Activated CD4-positive, alpha-beta T cell treated with anti-CD3 and anti-CD28 coated beads for 24 hours (primary cell): ENCODE results near the gene TAAR8.
"Not testable (repeated sequence)": the region's sequence is repeated elsewhere in the genome, so short reads cannot be mapped to it uniquely, and the experiment has no call there.

Source experiments
- DNase-seq, 2 donors: peaks; one replicate each; pipeline ENCODE4 v3.0.0-alpha.2; 2020; ENCODE audit warnings: low read depth in 2 of 2

Gene TAAR8, protein sequence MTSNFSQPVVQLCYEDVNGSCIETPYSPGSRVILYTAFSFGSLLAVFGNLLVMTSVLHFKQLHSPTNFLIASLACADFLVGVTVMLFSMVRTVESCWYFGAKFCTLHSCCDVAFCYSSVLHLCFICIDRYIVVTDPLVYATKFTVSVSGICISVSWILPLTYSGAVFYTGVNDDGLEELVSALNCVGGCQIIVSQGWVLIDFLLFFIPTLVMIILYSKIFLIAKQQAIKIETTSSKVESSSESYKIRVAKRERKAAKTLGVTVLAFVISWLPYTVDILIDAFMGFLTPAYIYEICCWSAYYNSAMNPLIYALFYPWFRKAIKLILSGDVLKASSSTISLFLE

DNA sequence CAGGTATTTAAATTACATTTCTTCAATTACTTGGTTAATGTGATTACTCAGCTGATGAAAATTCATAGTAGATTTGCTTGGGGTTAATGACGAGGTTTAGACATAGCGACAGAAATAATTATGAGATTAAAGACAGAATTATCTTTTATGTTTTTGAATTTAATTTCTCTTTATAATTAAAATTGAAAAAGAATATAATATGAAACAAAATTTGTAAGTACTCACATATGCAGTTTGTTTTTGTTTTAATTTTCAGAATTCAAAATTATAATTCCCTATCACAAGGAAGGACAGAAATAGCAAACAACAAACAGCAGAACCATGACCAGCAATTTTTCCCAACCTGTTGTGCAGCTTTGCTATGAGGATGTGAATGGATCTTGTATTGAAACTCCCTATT, at the start of gene TAAR8:
Gene TAAR8, plus strand, starts transcription at position 301 of the 400 bp plus-strand sequence. Its CDS starts 21 bp downstream, at position 322.
- DNase-seq: no peak

DNA sequence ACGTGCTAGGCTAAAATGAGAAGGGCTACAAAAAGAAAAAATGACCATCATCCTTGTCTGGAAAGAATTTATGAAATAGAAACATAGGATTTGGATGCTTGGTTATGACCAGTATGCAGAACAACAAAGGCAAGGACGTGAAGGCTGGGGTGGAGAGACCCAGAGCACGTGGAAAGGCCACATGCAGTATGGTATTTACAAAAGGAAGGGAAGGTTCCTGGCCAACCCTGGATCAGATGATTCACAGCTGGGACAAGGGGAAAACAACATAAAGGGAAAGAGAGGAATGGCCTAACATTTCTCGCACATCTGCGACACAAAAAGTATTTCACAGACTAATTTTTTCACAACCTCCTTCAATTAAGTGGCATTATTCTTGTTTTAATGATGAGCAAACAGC, 47.7 kb upstream of the TAAR8 start:
- no peak for DNase-seq

DNA sequence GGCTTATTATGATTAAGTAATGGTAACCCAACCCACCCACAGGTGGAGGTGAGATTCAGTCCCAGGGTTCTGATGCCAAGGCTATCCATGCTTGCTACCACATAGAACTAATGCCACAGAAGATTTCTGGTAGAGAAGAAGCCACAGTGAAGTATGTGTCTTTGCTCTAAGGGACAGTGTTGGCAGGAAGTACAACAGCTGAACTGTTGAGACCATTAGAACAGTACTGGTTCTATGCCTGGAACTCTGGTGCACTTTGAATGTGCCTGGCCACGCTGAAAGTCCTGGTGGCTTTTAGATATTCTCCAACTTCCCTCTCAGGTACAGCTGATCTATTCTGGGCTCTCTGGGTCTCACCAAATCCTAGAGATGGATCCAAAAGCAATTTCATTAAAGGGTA, 47.3 kb upstream of the TAAR8 start:
- DNase-seq: no peak

DNA sequence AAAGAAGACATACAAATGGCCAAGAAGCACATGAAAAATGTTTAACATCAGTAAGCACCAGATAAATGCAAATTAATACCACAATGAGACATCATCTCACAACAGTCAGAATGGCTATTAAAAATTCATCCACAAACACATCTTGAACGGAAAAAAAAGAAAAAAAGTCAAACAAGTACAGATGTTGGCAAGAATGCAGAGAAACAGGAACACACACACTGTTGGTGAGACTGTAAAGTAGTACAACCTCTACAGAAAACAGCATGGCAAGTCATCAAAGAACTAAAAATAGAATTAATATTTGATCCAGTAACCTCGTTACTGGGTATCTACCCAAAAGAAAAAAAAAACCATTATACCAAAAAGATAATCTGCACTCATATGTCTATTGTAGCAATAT, 46.0 kb upstream of the TAAR8 start:
- DNase-seq: no peak

DNA sequence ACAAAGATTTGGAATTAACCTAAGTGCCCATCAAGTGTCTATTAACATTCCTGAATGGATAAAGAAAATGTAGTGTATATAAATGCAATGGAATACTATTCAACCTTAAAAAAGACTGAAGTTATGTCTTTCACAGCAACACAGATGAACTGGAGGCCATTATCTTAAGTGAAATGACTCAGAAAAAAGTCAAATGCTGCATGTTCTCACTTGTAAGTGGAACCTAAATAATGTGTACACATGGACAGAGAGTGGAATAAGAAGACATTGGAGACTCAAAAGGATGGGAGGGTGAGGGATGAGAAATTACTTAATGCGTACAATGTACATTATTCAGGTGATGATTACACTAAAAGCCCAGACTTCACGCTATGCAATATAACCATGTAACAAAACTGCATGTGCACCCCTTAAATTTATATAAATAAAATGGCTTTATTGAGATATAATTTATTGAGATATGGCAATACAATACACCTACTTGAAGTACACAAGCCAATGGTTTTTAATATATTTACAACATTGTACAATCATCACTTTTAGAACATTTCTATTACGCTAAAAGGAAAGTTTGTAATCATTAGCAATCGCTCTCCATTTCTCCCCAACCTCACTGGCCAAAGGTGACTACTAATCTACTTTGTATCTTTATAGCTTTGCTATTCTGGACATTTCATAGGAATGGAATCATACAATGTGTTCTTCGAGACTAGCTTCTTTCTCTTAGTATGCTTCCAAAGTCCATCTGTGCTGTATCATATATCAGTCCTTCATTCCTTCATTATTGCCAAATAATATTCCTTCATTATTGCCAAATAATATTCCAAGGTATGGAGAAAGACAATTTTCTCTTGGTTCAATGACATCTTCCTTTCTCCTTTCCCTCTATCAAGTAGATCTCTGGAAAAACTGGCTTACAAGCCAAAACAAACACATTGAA, 45.3 kb upstream of the TAAR8 start:
- DNase-seq: no peak

DNA sequence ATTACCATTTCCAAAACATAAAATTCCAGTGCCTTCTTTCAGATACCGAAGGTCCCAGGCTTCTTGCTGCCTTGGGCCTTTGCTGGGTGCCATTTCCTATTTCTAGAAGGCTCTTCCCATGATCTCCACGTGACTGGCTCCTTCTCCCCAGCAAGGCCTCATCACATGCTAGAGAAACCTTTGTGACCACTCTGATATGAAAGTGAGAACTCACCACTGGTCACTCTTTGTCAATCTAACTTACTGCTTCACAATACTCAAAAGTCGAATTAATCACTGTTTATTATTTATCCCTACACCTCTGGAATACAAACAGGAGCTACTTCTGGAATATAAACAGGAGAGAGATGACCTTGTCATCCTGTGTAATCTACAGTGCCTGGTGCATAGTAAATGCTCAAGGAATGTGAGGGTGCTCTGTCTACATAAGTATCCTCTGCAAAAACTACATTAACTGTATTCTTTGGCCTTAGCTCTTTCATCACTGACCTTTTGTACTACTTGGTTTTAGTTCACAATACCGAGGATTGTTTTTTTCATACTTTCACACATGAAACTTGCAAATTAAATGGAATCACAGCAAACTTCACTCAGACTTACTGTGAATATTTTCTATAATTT, 41.2 kb upstream of the TAAR8 start:
- no peak for DNase-seq

DNA sequence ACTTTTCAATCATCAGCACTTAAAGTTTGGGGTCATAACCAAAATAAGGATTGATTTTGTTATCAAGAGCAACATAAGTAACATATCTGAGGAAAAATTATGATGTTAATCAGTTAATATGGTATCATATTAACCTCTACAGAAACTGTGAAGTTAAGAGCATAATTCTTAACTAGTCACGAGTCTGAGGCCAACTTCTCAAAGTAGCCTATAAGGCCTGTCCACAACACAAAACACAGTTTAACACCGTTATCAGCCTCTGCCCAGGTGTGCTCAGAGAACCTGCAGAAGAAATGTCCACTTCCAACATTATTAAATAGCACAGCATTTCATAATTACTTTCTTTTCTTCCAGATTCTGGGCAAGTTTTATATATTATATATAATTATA, 40.6 kb upstream of the TAAR8 start:
- DNase-seq: no peak

DNA sequence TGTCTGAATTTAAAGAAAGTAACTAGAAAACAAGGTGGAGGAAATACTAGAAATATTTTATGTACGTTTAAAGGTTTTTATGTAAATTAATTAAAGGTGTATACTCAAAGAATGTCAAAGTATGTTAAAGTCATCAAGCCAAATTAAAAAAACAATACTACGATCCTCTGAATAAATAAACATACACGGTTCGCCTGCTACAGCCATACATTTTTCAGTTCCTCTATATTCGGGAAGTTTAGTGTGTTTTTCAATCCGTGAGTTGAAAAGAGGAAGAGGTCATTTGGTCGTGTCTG, 40.2 kb upstream of the TAAR8 start:
- DNase-seq: no peak

DNA sequence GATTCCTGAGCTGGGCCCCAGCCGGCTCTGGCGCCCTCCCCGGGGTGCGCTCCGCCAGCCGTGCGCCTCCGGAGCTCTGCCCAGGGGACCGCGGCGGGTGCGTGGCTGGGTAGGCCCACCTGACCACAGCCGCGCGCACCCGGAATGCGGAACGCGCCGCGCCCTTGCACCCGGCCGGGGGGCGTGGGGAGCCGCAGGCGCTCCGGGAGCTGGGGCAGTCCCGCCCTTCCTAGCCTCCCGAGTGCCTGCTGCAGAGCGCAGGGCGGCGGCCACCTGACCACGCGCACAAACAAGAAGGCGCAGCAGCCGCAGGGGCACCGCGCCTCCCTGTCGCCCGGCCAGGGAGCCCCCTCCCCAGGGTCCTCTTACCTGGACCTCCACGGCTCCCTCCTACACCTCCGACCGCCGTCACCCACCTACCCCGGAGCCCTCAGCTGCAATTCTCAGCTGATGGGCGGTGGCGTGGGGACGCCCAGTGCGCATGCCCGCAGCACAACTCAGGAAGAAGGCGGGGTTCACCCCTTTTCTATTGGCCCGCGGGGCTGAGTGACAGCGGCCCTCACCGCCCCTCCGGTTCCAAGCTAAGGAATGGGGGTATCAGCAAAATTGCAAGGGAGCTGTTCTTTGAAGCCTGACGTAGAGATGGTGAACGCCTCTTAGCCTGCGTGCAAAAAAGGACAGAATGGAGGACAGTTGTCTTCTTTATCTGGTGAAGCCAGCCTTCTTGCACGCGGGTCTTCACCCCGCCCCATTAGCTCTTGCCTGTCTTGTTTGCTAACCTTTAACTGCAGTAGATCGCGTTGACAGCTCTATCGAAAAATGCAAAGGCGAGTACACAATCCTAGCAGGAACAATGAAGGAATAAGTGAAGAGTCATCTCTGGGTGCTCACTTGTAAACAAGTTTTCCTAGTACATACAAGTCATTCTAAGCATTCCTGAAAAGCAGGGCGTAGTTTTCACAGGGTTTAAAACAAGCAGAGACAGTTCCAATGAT, 39.5 kb upstream of the TAAR8 start, which contains the start of gene STX7:
Gene STX7, minus strand, starts transcription at position 479 of the 995 bp plus-strand sequence. CDS start 9,586 bp downstream, outside the sequence.
- DNase-seq: peak; percentile 78 to 81

DNA sequence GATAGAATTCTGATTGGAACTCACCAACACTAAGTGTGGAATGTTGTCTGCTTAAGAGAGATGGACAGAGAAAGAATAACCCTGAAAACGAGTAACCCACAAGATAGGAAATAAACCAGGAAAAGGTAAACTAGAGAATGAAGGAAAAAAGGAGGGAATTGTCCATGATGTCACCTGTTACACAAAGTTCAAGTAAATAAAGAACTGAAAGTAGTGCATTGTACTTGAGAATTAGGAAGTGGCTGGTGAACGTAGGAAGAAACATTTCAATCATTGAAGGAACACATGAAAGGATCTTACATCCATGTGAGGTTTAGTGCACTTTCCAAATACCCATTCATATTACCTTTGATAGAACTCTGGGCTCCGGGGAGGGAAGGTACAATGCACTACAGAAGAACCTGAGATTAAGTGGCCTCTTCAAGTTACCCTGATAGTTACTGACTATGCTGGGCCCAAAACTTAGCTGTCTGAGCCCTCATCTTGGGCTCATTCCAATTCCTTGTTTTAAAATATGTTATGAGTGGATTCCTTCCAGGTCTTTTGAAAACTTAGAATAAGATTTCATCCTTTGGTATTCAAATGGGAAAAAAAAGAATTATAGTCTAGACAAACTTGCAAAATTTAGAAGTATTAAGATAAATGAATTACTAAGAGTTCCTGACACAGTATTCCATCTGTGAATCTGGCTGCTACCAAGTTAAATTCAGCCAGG, 38.5 kb upstream of the TAAR8 start:
- no peak for DNase-seq

DNA sequence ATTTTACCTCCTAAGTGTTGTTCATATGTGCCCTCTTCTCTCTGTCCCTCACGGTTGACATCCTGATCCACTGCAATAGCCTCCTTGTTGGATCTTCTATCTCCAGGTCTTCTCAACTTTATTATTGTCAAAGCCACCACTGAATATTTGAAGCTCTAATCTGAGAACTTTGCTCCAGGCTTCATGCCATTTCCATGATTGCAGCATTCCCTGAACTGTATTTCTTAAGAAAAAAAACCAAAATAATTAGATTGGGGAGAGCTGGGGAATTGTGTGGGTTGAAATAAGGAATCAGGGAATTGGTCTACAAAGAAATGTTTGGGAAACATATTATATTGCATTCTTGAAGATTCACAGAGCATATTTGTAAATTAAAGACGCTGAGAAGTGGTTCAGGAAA, 37.1 kb upstream of the TAAR8 start:
- DNase-seq: no peak

DNA sequence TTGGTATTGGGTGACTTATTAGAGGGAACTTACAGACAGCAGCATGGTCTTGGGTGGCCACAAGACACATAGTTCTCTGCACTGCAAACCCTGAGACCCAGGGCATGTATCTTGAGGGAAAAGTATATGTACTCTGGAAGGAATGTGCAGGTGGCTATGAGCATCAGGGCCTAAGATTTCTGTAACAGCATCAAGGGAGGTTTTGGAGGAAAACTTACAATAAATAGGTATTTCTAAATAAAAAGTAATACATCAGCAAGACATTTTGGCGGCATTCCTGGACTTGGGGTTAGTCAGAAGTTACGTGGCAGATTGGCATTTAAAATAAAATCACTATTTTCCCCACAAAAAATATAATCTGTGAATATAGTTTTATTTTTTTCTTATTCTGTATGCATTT, 31.5 kb upstream of the TAAR8 start:
- DNase-seq: no peak

DNA sequence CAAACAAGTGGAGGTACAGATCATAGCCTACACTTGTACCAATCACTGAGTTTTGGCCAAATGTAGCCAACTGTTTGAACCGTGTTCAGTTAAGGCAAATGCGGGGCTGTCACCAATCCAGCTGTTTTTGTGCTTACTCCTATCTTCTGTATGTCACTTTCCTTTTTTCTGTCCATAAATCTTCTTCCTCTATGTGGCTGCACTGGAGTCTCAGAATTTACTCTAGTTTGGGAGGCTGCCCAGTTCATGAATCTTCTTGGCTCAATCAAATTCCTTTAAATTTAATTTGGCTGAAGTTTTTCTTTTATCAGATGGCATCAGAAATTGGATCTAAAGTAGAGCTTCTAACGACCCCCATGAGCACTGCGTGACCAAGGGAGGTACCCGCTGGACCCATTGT, 27.8 kb upstream of the TAAR8 start:
- DNase-seq: no peak

DNA sequence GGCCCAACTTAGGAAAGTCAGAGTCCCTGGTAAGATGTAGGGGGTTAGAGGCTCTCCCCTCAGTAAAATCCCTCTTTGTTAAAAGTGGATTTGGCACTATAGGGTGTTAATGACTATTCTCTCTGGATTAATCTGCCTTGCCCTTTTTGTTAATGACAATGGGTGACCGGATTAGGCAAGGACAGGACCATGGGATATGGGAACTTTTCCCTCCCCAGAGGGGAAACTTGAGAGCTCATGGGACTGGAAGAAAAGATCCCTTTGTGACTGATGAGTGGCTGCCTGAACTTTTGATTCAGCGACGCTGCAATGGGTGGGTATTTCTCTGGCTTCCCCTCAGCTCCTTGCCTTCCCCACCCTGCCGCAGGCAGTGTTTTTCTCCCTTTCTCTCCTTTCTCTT, 26.6 kb upstream of the TAAR8 start:
- DNase-seq: no peak

DNA sequence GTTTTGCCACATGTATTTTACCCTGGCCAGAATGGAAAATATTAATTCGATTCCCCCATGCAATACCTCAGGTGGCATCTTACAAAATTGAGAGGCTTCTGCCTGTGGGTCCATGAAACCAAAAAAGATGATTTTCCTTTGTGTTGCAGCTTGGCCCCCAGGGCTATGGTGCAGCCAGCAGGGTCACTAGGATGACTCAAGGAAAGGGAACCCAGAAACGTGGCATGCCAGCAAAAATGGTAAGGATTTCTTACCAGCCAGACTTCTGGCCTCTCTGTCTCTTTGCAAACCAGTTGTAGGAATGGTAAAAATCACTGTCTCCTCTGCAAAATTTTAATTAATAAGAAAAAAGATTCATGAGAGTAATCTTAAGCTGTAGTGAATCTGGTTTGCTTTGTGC, 26.0 kb upstream of the TAAR8 start:
- DNase-seq: no peak

DNA sequence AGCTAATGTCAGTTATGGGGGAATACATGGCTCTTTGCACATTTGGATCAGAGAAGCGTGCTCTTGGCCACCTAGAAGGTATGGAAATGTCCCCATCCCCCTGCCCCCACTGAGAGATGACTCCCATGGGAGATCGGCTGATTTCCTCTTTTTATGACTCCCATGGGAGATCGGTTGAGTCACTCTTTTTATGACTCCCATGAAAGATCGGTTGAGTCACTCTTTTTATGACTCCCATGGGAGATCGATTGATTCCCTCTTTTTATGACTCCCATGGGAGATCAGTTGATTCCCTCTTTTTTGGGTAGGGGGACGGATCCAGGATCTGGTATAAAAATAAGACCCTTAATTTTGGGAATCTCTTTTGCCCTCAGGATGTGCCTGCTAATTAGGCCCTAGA, 24.7 kb upstream of the TAAR8 start:
- DNase-seq: no peak

DNA sequence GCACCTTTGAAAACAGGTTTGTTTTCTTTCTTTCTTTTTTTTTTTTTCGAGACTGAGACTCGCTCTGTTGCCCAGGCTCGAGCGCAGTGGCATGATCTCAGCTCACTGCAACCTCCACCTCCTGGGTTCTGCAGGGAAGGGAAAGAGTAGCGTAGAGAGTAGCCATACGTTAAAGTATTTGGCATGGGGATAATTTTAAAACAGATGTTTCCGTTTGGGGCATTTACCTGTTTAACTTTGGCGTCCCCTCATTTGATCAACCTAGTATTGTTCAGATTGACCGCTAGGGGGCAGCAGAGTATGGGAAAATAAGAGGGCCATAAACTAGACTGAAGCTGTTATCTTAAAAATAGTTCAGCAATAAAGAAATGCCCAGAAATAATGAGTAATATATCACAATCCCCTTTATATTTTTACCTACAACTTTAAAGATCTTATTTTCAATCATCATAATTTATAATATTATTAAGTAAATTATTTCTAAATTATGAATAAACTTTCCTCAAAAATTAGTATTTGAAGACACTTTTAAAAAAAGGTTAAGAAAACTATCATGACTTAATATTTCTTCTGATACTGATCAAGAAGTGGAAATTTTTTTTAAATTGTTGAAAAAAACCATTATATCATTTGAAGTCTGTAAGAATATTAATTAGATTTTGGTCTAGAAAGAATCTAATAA, 22.0 kb upstream of the TAAR8 start:
- DNase-seq: peak; percentile 40 to 70

DNA sequence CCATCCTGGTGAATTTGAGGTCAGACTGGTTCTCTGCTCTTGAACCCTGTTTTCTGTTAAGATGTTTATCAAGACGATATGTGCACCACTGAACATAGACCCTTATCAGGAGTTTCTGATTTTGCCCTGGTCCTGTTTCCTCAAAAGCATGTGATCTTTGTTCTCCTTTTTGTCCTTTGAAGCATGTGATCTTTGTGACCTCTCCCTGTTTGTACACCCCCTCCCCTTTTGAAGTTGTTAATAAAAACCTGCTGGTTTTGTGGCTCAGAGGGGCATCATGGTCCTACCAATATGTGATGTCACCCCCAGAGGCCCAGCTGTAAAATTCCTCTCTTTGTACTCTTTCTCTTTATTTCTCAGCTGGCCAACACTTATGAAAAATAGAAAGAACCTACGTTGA, 17.9 kb upstream of the TAAR8 start:
- not testable (repeated sequence) for DNase-seq

DNA sequence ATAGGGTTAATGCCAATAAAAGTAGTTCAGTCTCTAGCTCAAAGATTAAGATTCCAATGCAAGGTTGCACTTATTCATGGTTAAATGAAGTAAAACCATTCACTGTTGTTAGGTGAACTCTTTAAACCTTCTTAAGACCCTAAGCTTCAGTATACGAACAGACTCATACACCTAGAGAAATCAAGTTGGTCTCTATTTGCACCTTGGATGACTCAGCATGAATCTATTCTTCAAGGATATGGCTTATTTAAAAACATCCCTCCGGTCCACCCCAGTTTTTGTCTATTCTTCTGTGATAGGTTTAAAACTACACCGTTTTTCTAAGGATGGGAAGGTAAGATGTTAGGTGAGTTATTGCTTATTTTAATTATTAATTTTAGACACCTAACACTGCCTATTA, 15.3 kb upstream of the TAAR8 start:
- DNase-seq: no peak

DNA sequence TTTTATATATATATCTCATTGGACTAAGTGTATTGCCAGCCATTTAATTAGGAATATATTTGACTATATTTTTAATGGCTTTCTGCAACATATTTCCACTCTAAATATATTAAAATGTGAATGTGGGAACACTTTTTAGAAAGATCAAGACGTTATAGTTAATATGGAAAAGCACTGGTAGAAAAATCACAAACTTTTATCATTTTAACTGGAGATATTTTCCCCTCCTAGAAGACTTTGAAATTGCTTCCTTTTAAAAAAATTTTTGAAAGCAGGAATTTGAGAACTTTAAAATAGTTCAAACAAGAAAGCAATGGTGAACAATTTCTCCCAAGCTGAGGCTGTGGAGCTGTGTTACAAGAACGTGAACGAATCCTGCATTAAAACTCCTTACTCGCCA, 14.5 kb upstream of the TAAR8 start, which contains the start of gene TAAR9:
Gene TAAR9, plus strand, starts transcription at position 301 of the 400 bp plus-strand sequence. Its CDS starts 13 bp downstream, at position 314.
- no peak for DNase-seq
